Tibial artery (tissue), 4 donors: Measurements from ENCODE around the gene QPRT.
"Not testable (repeated sequence)": the region's sequence is repeated elsewhere in the genome, so short reads cannot be mapped to it uniquely, and the experiment has no call there.

ENCODE experiments used
- DNase-seq, 2 donors: peaks; one replicate each; pipeline ENCODE4 v3.0.0-alpha.2; 2019
- H3K27ac ChIP-seq, 2 donors: fragments of 200-600 bp; sonication (generic) in 1 of 2; 1 replicate in 1 of 2; 2 replicates in 1 of 2; pipeline ENCODE4 v1.5.1; 2018 to 2019; ENCODE audit warnings: mild to moderate bottlenecking in 1 of 2
- H3K27me3 ChIP-seq, 2 donors: fragments of 200-600 bp; sonication (generic) in 1 of 2; one replicate each; pipeline versions ENCODE4 v1.5.1 to v1.6.0; 2016 to 2019
- H3K36me3 ChIP-seq, 3 donors: fragments of 200-600 bp; sonication (generic) in 2 of 3; one replicate each; pipeline ENCODE4 v1.5.1; 2016 to 2019; ENCODE audit warnings: mild to moderate bottlenecking in 2 of 3
- H3K4me1 ChIP-seq, 4 donors: fragments of 200-600 bp; sonication (generic) in 2 of 4; 1 replicate in 3 of 4; 2 replicates in 1 of 4; pipeline ENCODE4 v1.5.1; 2016 to 2019
- H3K4me3 ChIP-seq, 2 donors: fragments of 200-600 bp; sonication (generic) in 1 of 2; 1 replicate in 1 of 2; 2 replicates in 1 of 2; pipeline ENCODE4 v1.5.1; 2018 to 2019; ENCODE audit warnings: mild to moderate bottlenecking in 2 of 2
- H3K9me3 ChIP-seq, 3 donors: fragments of 200-600 bp; sonication (generic) in 1 of 3; one replicate each; pipeline ENCODE4 v1.5.1; 2016 to 2019
- intact Hi-C: fragments of 100-400 bp; cut with DNase I; formaldehyde crosslinking; loops from one replicate; pipeline ENCODE4 v1.15.0; 2023; ENCODE audit warnings: low total_unique reads
- TF ChIP-seq, protein P1 (sequence below), 2 experiments: fragments of 200-600 bp in 1 of 2; fragments of 450-650 bp in 1 of 2; IDR thresholded peaks; one replicate each; pipeline ENCODE4 v1.5.1; 2017 to 2019; ENCODE audit warnings: antibody characterized with exemption in 2 of 2, mild to moderate bottlenecking in 1 of 2, moderate library complexity in 1 of 2

Gene QPRT

DNA sequence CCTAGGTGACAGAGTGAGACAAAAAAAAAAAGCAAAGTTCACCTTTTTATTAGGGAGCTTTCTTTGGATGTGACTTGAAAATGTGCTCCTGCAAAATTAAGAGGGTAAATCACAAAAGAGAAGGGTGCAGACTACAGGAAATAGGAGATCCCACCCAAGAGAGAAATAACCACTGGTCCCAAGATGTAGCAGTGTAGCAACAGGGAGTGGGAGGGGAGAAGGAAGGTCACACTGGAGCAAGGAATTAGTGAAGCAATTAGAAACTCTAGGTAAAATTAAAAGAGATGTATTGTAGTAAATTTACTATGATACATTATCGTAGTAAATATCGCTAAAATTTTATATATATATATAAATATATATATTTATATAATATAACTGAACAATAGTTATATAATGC is 28.2 kb upstream of the QPRT start:
- no peak for DNase-seq
- TF ChIP-seq, protein P1, sequence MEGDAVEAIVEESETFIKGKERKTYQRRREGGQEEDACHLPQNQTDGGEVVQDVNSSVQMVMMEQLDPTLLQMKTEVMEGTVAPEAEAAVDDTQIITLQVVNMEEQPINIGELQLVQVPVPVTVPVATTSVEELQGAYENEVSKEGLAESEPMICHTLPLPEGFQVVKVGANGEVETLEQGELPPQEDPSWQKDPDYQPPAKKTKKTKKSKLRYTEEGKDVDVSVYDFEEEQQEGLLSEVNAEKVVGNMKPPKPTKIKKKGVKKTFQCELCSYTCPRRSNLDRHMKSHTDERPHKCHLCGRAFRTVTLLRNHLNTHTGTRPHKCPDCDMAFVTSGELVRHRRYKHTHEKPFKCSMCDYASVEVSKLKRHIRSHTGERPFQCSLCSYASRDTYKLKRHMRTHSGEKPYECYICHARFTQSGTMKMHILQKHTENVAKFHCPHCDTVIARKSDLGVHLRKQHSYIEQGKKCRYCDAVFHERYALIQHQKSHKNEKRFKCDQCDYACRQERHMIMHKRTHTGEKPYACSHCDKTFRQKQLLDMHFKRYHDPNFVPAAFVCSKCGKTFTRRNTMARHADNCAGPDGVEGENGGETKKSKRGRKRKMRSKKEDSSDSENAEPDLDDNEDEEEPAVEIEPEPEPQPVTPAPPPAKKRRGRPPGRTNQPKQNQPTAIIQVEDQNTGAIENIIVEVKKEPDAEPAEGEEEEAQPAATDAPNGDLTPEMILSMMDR (IDR thresholded peaks at IDR 0.05): no peak
- H3K9me3 ChIP-seq: no peaks in the 10 kb centered on the region
- intact Hi-C loops: no loop called here
- H3K4me3 ChIP-seq: no peak overlapping the region
- H3K4me1 ChIP-seq: no peaks in the 10 kb centered on the region
- no peaks in the 10 kb centered on the region for H3K36me3 ChIP-seq
- H3K27ac ChIP-seq: no peak overlapping the region
- peaks cover 0 to 2% of the 10 kb centered on the region in 2 donors for H3K27me3 ChIP-seq

DNA sequence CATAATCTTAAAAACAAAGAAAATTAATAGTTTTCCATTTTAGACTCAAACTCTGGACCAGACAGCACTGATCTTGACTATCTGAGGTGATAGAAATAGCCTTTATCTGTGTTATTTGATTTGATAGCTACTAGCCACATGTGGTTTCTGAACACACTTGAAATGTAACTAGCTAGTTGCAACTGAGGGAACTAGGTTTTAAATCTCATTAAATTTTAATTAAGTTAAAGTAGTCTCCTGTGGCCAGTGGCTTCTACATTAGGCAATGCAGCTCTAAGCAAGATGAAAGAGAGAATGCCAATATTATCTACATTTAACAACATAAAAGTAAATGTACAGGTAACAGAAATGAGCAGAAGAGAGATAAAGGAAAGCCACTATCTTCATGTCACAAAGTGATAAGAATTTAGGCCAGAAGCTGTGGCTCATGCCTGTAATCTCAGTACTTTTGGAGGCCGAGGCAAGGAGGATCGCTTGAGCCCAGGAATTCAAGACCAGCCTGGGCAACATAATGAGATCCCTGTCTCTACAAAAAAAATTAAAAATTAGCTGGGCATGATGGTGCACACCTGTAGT is 27.1 kb upstream of the QPRT start:
- intact Hi-C loops: no loop called here
- H3K27ac ChIP-seq: no peak overlapping the region
- no peaks in the 10 kb centered on the region for H3K4me1 ChIP-seq
- no peaks in the 10 kb centered on the region for H3K36me3 ChIP-seq
- H3K4me3 ChIP-seq: no peak overlapping the region
- H3K27me3 ChIP-seq: peaks cover 0 to 2% of the 10 kb centered on the region in 2 donors
- TF ChIP-seq, protein P1 (IDR thresholded peaks at IDR 0.05): no peak
- DNase-seq: no peak
- no peaks in the 10 kb centered on the region for H3K9me3 ChIP-seq

DNA sequence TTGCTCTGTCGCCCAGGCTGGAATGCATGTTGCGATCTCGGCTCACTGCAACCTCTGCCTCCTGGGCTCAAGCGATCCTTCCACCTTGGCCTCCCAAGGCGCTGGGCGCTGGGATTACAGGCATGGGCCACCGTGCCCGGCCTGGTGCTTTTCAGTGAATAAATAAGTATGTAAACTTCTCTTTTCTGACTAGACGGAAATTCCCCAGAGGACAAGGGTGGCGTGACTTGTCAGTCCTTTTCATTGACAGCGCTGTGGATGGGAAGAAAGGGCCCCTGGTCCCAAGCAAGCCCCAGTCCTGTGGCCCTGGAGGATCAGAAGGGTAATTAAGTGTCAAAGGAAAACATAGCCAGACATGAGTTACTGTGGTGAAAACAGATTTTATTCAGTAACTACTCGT is 25.5 kb upstream of the QPRT start:
- no peaks in the 10 kb centered on the region for H3K9me3 ChIP-seq
- H3K4me1 ChIP-seq: no peaks in the 10 kb centered on the region
- TF ChIP-seq, protein P1 (IDR thresholded peaks at IDR 0.05): no peak
- H3K27ac ChIP-seq: no peak overlapping the region
- intact Hi-C loops: no loop called here
- no peaks in the 10 kb centered on the region for H3K36me3 ChIP-seq
- H3K27me3 ChIP-seq: peaks cover 0 to 2% of the 10 kb centered on the region in 2 donors
- no peak overlapping the region for H3K4me3 ChIP-seq
- DNase-seq: no peak

DNA sequence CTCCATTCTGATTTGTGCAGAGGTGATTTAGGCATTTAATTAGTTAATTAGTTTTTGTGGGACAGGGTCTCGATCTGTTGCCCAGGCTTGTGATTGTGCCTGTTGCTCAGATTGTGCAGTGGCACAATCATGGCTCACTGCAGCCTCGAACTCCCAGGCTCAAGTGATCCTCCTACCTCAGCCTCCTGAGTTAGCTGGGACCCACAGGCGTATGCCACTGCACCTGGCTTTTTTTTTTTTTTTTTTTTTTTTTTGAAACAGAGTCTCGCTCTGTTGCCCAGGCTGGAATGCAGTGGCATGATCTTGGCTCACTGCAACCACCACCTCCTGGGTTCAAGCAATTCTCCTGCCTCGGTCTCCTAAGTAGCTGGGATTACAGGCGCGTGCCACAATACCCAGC is 25.1 kb upstream of the QPRT start:
- H3K4me1 ChIP-seq, intact Hi-C loops, DNase-seq, H3K9me3 ChIP-seq, H3K4me3 ChIP-seq, H3K27ac ChIP-seq, H3K27me3 ChIP-seq, H3K36me3 ChIP-seq: not testable (repeated sequence)

DNA sequence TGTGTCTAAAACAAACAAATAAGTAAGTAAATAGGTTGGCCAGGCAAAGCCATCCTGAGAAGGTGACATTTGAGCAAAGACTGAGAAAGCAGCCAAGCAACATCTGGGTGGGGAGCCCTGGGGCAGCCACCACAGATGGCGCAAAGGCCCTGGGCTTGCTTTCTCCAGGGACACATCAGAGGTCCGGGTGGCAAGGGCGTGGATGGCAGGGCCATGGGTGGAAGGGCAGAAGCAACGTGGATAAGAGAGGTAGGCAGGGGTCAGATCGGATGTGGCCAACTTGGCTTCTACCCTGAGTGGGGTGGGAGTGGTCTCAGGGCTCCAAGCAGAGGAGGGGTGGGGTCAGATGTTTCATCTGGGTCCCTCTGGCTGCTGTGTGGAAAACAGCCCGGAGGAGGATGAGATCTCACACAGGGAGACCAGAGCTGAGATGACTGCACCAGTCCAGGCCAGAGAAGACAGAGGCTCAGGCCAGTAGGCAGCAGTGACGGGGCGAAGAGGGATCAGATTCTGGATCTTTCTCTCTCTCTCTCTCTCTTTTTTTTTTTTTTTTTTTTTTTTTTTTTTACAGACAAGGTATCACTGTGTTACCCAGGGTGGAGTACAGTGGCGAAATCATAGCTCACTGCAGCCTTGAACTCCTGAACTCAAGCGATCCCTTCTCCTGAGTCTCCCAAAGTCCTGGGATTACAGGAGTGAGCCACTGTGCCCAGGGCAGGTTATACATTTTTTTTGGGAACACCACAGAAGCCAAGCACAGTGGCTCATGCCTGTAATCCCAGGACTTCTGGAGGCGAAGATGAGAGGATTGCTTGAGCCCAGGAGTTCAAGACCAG is 22.1 kb upstream of the QPRT start:
- Histone ChIP-seq H3K36me3 (no peaks in the 10 kb centered on the region), H3K4me1 (no peaks in the 10 kb centered on the region), H3K27me3 (no peaks in the 10 kb centered on the region), H3K27ac (no peak overlapping the region), H3K4me3 (no peak overlapping the region), H3K9me3 (no peaks in the 10 kb centered on the region)
- DNase-seq: no peak
- intact Hi-C loops: no loop called here
- TF ChIP-seq, protein P1 (IDR thresholded peaks at IDR 0.05): no peak

DNA sequence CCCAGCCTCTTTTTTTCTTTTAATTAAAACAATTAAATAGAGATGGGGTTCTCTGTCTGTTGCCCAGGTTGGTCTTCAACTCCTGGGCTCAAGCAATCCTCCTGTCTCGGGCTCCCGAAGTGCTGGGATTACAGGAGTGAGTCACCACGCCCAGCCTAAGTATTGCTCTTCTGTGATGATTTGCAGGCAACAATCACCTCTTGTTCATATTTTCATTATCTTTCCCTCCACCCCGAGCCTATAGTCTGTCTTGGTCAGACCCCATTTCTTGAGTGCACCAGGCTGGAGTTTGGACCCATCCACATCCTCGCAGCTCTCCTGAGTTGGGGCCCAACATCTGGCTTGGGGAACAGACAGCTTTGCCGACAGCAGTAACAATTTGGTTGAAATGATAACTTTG is 20.3 kb upstream of the QPRT start:
- H3K27ac ChIP-seq: no peak overlapping the region

More for the DNA sequence above, 20.3 kb upstream of the QPRT start:
- no peak for DNase-seq
- H3K27me3 ChIP-seq: peaks cover 0 to 12% of the 10 kb centered on the region in 2 donors
- no peaks in the 10 kb centered on the region for H3K36me3 ChIP-seq
- intact Hi-C loops: no loop called here
- TF ChIP-seq, protein P1 (IDR thresholded peaks at IDR 0.05): no peak
- no peaks in the 10 kb centered on the region for H3K4me1 ChIP-seq
- H3K4me3 ChIP-seq: no peak overlapping the region
- H3K9me3 ChIP-seq: no peaks in the 10 kb centered on the region
